HG02571 (cell line): Measurements from ENCODE around the gene CDC6.

Experiments used
- ATAC-seq: cut with Tn5 transposase; IDR thresholded peaks from one replicate; pipeline ENCODE4 v1.9.1; 2021; ENCODE audit warnings: mild to moderate bottlenecking, moderate library complexity; ENCODE audit not compliant: unreplicated experiment

Gene CDC6

DNA sequence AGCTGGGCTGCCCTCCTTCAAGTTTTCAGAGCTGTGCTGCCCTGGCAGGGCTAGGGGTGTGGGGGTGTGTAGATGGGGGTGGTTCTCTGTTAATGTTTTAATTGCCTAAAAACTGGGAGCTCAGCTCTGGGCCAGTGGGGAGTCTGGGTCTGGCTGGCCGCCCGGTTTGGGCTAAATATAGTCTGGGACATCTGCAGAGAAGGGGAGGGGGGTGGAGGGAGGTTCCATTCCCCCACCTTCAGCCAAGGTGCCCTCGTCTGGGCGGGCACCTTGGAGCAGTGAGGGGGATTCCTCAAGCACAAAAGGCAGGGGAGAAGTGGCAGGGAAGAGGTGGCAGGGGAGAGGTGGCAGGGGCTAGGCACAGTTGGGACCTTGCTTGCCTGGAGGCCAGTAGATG is 34.3 kb downstream of the CDC6 start:
- ATAC-seq, result no peak

GRCh38 chr17:40322358-40323315 is 35.0 kb downstream of the CDC6 start:
- ATAC-seq, result peak; percentile 35

DNA sequence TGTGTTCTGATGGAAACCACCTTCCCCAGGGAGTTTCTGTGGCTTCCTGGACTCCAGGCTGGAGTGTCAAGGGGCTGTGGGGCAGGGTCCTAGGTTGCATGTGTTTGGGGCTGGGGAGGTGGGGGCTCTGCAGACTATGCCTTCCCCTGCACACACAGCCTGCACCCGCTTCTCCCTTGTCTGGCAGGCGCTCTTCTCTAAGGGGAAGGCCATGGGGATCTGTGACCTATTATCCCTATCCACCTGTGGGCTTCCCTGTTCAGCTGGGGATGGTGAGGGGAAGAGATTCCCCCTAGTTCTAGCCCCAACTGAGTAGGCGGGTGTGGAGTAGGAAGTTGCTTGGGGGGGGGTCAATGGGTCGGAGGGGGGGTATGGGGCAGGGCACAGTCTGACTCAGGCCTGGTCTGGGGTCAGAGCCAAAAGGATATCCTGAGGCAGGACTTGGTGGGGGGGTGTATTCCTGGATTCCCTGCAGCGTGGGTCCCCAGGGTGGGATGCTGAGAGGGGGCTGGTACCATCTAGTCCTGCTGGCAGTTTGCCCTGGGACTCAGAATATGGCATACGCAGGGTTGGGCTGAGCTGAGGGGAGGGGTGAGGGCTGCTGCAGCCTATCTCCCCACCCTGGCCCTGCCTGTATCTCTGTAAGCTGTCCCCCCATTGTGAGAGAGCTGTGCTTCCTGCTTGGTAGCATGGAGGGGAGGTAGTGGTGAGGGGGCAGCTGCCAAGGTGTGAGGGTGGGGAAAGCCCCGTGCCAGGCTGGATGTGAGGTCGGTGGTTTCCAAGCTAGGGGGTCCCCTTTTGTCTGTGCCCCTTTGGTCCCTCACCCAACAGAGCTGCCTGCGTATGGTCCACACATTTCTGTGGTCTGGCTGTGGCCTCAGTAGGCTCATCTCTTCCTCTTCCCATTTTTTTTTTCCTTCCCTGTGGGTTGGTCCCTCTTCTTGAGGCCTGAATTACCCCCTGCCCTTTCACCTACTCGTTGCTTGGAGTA is 36.0 kb downstream of the CDC6 start:
- ATAC-seq, result no peak

- ATAC-seq, result no peak
These were observed 37.7 kb downstream of the CDC6 start for GRCh38 chr17:40325156-40326013.

- ATAC-seq, result no peak
These were observed 38.5 kb downstream of the CDC6 start for GRCh38 chr17:40326014-40326831.

DNA sequence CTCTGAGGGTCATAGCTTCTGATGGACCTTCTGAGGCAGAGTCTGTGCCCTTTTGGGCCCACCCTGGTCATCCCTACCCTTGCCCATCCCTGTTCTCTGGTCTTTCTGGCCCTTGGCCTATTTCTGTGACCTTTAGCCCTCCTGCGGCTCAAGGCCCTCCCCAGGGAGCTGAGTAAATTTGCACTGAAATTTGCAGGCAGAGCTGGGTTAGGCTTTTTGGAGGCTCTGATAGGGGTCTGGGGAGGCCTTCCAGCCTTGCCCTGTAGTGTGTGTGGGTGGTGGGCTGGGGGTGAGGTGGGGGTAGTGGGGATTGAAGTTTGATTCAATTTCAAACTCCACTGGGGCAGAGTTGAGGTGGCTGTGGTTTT is 39.1 kb downstream of the CDC6 start:
- no peak for ATAC-seq

GRCh38 chr17:40327244-40327729 is 39.6 kb downstream of the CDC6 start:
- no peak for ATAC-seq

DNA sequence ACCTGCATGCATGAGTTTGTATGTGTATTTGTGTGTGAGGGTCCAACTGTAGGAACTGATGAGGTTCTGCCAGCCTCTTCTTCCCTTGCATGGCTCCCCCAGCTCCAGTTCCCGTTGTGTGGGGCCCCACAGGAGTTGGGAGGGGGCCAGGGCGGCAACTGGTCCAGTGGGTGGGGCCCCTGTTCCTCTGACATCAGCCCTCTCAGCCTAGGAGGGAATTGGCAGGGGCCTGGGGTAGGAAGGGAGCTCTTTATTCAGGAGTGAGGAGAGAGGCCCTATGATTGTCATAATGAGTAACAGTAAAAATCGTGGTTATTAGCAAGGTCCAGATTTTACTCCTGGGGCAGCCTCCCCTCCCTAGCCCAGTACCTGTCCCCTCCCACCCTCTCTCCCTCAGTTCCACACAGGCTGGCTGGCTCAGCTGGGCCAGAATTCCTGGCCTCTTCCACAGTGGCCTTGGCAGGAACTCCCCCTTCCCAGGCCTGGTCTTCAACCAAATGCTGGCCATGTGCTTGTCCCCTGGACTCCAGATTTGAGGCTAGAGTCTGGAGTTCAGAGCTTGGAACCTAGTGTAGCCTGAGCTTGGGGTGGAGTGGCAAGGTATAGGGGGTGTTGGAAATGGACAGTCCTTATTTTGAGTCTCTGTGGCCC is 40.2 kb downstream of the CDC6 start:
- no peak for ATAC-seq

DNA sequence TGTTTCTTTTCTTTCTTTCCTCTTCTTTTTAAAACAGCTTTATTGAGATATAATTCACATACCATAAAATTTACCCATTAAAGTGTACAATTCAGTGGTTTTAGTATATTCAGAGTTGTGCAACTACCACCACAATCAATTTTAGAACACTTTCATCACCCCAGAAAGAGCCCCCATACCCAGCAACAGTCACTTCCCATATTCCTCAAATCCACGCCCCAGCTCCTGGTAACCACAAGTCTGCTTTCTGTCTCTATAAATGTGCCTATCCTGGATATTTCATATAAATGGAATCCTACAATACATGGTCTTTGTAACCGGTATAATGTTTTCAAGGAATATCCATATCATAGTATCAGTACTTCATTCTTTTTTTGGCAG is 40.7 kb downstream of the CDC6 start:
- ATAC-seq, result no peak

DNA sequence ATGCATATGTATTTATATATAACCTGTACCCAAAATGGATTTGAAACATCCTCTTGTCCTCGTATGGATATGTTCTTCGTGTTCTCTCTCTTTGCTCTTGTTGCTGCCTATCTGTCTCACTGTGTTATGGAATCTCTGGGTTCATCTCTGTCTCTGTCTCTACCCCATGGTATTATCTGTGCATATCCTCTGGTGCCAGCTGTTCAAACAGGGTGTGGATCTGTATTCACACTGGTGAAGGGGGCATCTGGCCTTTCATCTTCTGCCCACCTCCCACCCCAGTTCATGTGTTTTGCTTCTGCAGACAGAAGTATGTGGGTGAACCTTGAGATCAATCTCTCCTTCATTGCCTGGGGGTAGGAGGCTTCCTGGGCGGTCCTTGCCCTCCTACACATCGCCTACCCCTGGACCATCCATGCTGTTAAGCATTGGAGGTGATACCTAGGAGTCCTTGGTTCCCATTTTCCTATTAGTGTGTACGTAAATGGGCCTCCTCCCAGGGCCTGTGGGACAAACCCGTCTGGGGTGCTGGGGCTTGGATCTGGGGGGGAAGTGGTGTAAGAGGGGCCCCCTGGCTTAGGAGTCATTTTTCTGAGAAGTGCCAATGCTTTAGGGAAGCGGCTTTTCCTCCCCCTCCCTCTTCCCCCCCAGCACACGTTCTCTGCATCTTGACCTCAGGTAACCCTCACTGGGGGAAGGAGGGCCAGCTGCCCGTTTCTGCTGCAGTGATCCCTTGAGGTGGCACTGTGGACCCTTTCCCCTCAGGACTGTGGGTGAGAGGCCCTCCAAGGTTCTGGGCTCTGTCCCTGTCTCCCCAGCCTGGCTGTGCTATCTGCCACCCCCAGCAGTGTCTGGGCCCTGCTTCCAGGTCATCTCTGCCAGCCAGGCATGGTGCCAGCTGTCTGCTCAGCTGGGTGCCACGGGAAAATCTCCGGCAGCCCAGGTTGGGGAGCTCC is 42.4 kb downstream of the CDC6 start:
- no peak for ATAC-seq

- no peak for ATAC-seq
These were observed 43.3 kb downstream of the CDC6 start for GRCh38 chr17:40330850-40331470.

GRCh38 chr17:40331743-40332641 is 44.3 kb downstream of the CDC6 start:
- no peak for ATAC-seq

- ATAC-seq, result no peak
These were observed 46.2 kb downstream of the CDC6 start for GRCh38 chr17:40333781-40334448.

- no peak for ATAC-seq
These were observed 47.9 kb downstream of the CDC6 start for GRCh38 chr17:40335620-40336019.

DNA sequence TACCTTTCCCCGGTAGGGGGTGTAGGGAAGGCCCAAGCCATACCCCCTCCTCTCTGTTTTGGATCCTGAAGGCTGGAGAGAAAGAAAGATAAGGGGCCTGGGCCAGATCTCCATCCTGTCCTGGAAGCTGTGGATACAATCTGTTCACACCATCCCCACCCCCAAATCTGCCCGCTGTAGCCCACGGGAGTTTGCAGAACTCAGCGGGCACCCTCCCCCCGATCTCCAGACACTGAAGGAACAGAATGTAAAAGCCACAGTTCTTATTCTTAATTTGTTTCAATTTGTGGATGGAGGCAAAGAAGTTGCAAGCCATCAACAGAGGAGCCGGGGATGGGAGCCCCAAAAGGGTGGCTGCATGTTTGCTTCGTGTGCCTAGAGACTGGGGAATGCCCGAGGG is 49.7 kb downstream of the CDC6 start:
- ATAC-seq, result no peak

GRCh38 chr17:40338058-40338457 is 50.4 kb downstream of the CDC6 start:
- ATAC-seq, result no peak
